ENCODE results near the gene DOK5. TPM values are rescaled to one million over a fixed set of nuclear protein-coding genes. Genes with fewer than 3 reads are reported as not detected.

The DOK5 gene
- total RNA-seq, 2 experiments from 2014 or later, result not detected

- ATAC-seq (ENCODE audit: poor library complexity) (no peak), DNase-seq (no peak)
- H3K4me3 ChIP-seq (ENCODE audit: low read length), result no peak overlapping the region
- POLR2A ChIA-PET, result no interaction called here
- no peak for TF ChIP-seq CTCF (IDR thresholded peaks at IDR 0.05)
- no peak overlapping the region for H3K27ac ChIP-seq (ENCODE audit: low read depth in 1 of 2, low read length in 2 of 2)
- no peaks in the 10 kb centered on the region for H3K27me3 ChIP-seq (ENCODE audit: control insufficient read depth in 1 of 2, insufficient read depth in 2 of 2, low read length in 2 of 2)
- H3K36me3 Mint-ChIP-seq (ENCODE audit: low read depth), result no peaks in the 10 kb centered on the region
- H3K36me3 ChIP-seq (ENCODE audit: insufficient read depth, low read length), result no peaks in the 10 kb centered on the region
- CTCF ChIA-PET, result no interaction called here
- H3K4me3 Mint-ChIP-seq, result no peak overlapping the region
- H3K4me1 ChIP-seq (ENCODE audit: insufficient read depth, low read length), result no peaks in the 10 kb centered on the region
- H3K27me3 Mint-ChIP-seq, result peaks cover 8% of the 10 kb centered on the region
- no peaks in the 10 kb centered on the region for H3K9me3 ChIP-seq (ENCODE audit: control insufficient read depth in 1 of 2, insufficient read depth in 1 of 2, low read length in 2 of 2)
- H3K9me3 Mint-ChIP-seq, result no peaks in the 10 kb centered on the region
- intact Hi-C loops (cut with DNase I, micrococcal nuclease), result no loop called here
- no peak overlapping the region for H3K27ac Mint-ChIP-seq
- no peaks in the 10 kb centered on the region for H3K4me1 Mint-ChIP-seq (ENCODE audit: low read depth)
Observed at GRCh38 chr20:54560357-54560756, 85.0 kb downstream of the DOK5 start.

GRCh38 chr20:54565255-54565654 lies 89.9 kb downstream of the DOK5 start:
- no peak overlapping the region for H3K4me3 ChIP-seq (ENCODE audit: low read length)
- ATAC-seq (ENCODE audit: poor library complexity) (no peak), DNase-seq (no peak)
- H3K27ac ChIP-seq (ENCODE audit: low read depth in 1 of 2, low read length in 2 of 2), result no peak overlapping the region
- H3K9me3 ChIP-seq (ENCODE audit: control insufficient read depth in 1 of 2, insufficient read depth in 1 of 2, low read length in 2 of 2), result no peaks in the 10 kb centered on the region
- H3K4me3 Mint-ChIP-seq, result no peak overlapping the region
- ChIA-PET POLR2A (no interaction called here), CTCF (no interaction called here)
- H3K36me3 ChIP-seq (ENCODE audit: insufficient read depth, low read length), result no peaks in the 10 kb centered on the region
- no peak for TF ChIP-seq CTCF (IDR thresholded peaks at IDR 0.05)
- no peak overlapping the region for H3K27ac Mint-ChIP-seq
- peaks cover 4% of the 10 kb centered on the region for H3K27me3 Mint-ChIP-seq
- no peaks in the 10 kb centered on the region for H3K4me1 Mint-ChIP-seq (ENCODE audit: low read depth)
- H3K9me3 Mint-ChIP-seq, result no peaks in the 10 kb centered on the region
- intact Hi-C loops (cut with DNase I, micrococcal nuclease), result no loop called here
- H3K4me1 ChIP-seq (ENCODE audit: insufficient read depth, low read length), result no peaks in the 10 kb centered on the region
- H3K27me3 ChIP-seq (ENCODE audit: control insufficient read depth in 1 of 2, insufficient read depth in 2 of 2, low read length in 2 of 2), result no peaks in the 10 kb centered on the region
- H3K36me3 Mint-ChIP-seq (ENCODE audit: low read depth), result no peaks in the 10 kb centered on the region

GRCh38 chr20:54566031-54566688 lies 90.8 kb downstream of the DOK5 start:
- H3K9me3 Mint-ChIP-seq, result no peaks in the 10 kb centered on the region
- POLR2A ChIA-PET, result no interaction called here
- H3K27ac ChIP-seq (ENCODE audit: low read depth in 1 of 2, low read length in 2 of 2), result no peak overlapping the region
- no peaks in the 10 kb centered on the region for H3K36me3 Mint-ChIP-seq (ENCODE audit: low read depth)
- TF ChIP-seq CTCF (IDR thresholded peaks at IDR 0.05), result no peak
- CTCF ChIA-PET, result no interaction called here
- H3K4me1 ChIP-seq (ENCODE audit: insufficient read depth, low read length), result no peaks in the 10 kb centered on the region
- intact Hi-C loops (cut with DNase I, micrococcal nuclease), result no loop called here
- H3K4me3 Mint-ChIP-seq, result no peak overlapping the region
- H3K9me3 ChIP-seq (ENCODE audit: control insufficient read depth in 1 of 2, insufficient read depth in 1 of 2, low read length in 2 of 2), result no peaks in the 10 kb centered on the region
- H3K27me3 Mint-ChIP-seq, result peaks cover 4% of the 10 kb centered on the region
- no peaks in the 10 kb centered on the region for H3K36me3 ChIP-seq (ENCODE audit: insufficient read depth, low read length)
- no peaks in the 10 kb centered on the region for H3K4me1 Mint-ChIP-seq (ENCODE audit: low read depth)
- H3K27ac Mint-ChIP-seq, result no peak overlapping the region
- H3K27me3 ChIP-seq (ENCODE audit: control insufficient read depth in 1 of 2, insufficient read depth in 2 of 2, low read length in 2 of 2), result no peaks in the 10 kb centered on the region
- no peak overlapping the region for H3K4me3 ChIP-seq (ENCODE audit: low read length)
- ATAC-seq (ENCODE audit: poor library complexity) (no peak), DNase-seq (no peak)
